ENCODE measurements around the gene MAST3.

MAST3 gene

GRCh38 chr19:18096258-18096657, 1.3 kb upstream of the MAST3 start:
- H3K36me3 ChIP-seq (ENCODE audit: control insufficient read depth, insufficient read depth, low read length), result no peaks in the 10 kb centered on the region; the same call in 1 of the 2 replicates
- no peaks in the 10 kb centered on the region for H3K27me3 ChIP-seq (replicated peaks; ENCODE audit: control insufficient read depth, insufficient read depth, low read length)
- no peak overlapping the region for H3K4me3 ChIP-seq (replicated peaks; ENCODE audit: low read depth, low read length)
- no peak for DNase-seq (ENCODE audit: extremely low read depth, insufficient read length)
- no peak for TF ChIP-seq CTCF (IDR thresholded peaks at IDR 0.05; ENCODE audit: insufficient read depth, low read length, poor library complexity, severe bottlenecking)

- no peak for DNase-seq (ENCODE audit: extremely low read depth, insufficient read length)
- Histone ChIP-seq H3K4me3 (replicated peaks; ENCODE audit: low read depth, low read length) (peak overlapping the region; percentile 95), H3K27me3 (replicated peaks; ENCODE audit: control insufficient read depth, insufficient read depth, low read length) (no peaks in the 10 kb centered on the region), H3K36me3 (ENCODE audit: control insufficient read depth, insufficient read depth, low read length) (no peaks in the 10 kb centered on the region; the same call in 1 of the 2 replicates)
- TF ChIP-seq CTCF (IDR thresholded peaks at IDR 0.05; ENCODE audit: insufficient read depth, low read length, poor library complexity, severe bottlenecking), result no peak
Measured at GRCh38 chr19:18097993-18098890, 664 bp downstream of the MAST3 start.

- DNase-seq (ENCODE audit: extremely low read depth, insufficient read length), result peak; percentile 94
- Histone ChIP-seq H3K36me3 (ENCODE audit: control insufficient read depth, insufficient read depth, low read length) (no peaks in the 10 kb centered on the region), H3K27me3 (replicated peaks; ENCODE audit: control insufficient read depth, insufficient read depth, low read length) (no peaks in the 10 kb centered on the region), H3K4me3 (replicated peaks; ENCODE audit: low read depth, low read length) (peak overlapping the region; percentile 95)
- TF ChIP-seq CTCF (IDR thresholded peaks at IDR 0.05; ENCODE audit: insufficient read depth, low read length, poor library complexity, severe bottlenecking), result no peak
Measured at GRCh38 chr19:18098891-18099622, 1.5 kb downstream of the MAST3 start.

- Histone ChIP-seq H3K36me3 (ENCODE audit: control insufficient read depth, insufficient read depth, low read length) (no peaks in the 10 kb centered on the region), H3K27me3 (replicated peaks; ENCODE audit: control insufficient read depth, insufficient read depth, low read length) (no peaks in the 10 kb centered on the region), H3K4me3 (replicated peaks; ENCODE audit: low read depth, low read length) (peak overlapping the region; percentile 95)
- TF ChIP-seq CTCF (IDR thresholded peaks at IDR 0.05; ENCODE audit: insufficient read depth, low read length, poor library complexity, severe bottlenecking), result no peak
- no peak for DNase-seq (ENCODE audit: extremely low read depth, insufficient read length)
Measured at GRCh38 chr19:18099623-18099995, 2.0 kb downstream of the MAST3 start.

- no peak for DNase-seq (ENCODE audit: extremely low read depth, insufficient read length)
Measured at GRCh38 chr19:18100710-18101109, 3.1 kb downstream of the MAST3 start.

More at GRCh38 chr19:18100710-18101109, 3.1 kb downstream of the MAST3 start:
- Histone ChIP-seq H3K4me3 (replicated peaks; ENCODE audit: low read depth, low read length) (no peak overlapping the region), H3K27me3 (replicated peaks; ENCODE audit: control insufficient read depth, insufficient read depth, low read length) (no peaks in the 10 kb centered on the region), H3K36me3 (ENCODE audit: control insufficient read depth, insufficient read depth, low read length) (no peaks in the 10 kb centered on the region)
- TF ChIP-seq CTCF (IDR thresholded peaks at IDR 0.05; ENCODE audit: insufficient read depth, low read length, poor library complexity, severe bottlenecking), result no peak
